ENCODE measurements around the gene SLC22A5.
A peak's percentile ranks its signal among the peaks of the same experiment; 100 is the strongest.

SLC22A5 gene

DNA sequence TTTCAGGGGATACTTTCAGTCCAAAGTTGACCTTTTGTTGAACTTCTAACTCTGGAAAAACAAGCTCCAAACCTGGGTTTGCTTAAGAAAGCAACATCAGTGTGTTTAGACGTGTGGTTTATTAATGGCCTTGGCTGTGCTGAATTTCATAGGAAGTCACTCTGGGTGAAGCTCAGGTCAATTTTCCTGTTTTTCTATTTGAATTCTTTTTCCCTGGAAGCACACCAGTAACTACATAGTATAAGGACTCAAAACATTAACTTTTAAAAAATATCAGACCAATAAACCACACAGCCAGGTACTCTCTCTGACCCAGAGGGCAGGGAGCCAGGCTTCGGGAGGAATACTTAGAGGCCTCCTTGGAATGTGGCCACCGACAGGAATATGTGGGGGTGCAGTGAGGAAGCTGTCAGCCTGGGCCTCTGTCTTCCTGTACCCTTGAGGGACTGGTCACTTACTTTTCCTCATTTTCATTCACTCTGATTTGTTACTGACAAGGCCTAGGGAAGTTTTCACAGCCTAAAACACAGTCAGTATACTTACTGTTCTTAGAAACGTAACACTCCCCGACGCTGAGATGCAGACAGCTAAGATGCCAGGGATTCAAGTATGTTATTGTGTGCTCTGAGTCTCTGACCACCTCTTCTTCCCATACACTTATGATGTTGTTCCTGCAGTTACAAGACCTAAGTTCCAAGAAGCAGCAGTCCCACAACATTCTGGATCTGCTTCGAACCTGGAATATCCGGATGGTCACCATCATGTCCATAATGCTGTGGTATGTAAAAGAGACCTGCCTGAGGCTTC, 18.9 kb downstream of the SLC22A5 start:
- intact Hi-C loops (cut with DNase I; ENCODE audit: low total_unique reads) = loop anchor here (5.0 kb wide), 1 partner anchor 34 kb away; no protein-coding TSS in a partner anchor
- no peak overlapping the region for H3K4me3 ChIP-seq
- H3K27me3 ChIP-seq = no peaks in the 10 kb centered on the region

DNA sequence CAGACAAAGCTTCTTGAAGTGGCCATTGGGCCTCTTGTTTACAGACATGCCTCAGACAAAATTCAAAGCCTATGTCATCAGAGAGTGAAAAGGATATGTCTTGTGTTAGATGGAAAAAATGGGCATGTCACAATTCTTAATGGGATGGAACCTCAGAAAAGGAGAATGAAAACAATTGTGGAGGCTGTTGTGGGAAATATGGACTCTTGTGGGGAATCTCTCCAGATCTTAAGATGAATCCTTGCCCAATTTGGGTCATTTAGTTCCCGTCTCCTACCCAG, 19.5 kb downstream of the SLC22A5 start:
- intact Hi-C loops (cut with DNase I; ENCODE audit: low total_unique reads) = loop anchor here (5.0 kb wide), 1 partner anchor 33 kb away; no protein-coding TSS in a partner anchor
- TF ChIP-seq, protein P1, sequence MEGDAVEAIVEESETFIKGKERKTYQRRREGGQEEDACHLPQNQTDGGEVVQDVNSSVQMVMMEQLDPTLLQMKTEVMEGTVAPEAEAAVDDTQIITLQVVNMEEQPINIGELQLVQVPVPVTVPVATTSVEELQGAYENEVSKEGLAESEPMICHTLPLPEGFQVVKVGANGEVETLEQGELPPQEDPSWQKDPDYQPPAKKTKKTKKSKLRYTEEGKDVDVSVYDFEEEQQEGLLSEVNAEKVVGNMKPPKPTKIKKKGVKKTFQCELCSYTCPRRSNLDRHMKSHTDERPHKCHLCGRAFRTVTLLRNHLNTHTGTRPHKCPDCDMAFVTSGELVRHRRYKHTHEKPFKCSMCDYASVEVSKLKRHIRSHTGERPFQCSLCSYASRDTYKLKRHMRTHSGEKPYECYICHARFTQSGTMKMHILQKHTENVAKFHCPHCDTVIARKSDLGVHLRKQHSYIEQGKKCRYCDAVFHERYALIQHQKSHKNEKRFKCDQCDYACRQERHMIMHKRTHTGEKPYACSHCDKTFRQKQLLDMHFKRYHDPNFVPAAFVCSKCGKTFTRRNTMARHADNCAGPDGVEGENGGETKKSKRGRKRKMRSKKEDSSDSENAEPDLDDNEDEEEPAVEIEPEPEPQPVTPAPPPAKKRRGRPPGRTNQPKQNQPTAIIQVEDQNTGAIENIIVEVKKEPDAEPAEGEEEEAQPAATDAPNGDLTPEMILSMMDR (IDR thresholded peaks at IDR 0.05) = no peak
- Histone ChIP-seq H3K27ac (peak overlapping the region; percentile 73 to 82), H3K27me3 (no peaks in the 10 kb centered on the region), H3K36me3 (peaks cover 3 to 30% (median 23%) of the 10 kb centered on the region in 3 donors), H3K9me3 (no peaks in the 10 kb centered on the region), H3K4me1 (peaks cover 12 to 51% (median 45%) of the 10 kb centered on the region in 4 donors), H3K4me3 (no peak overlapping the region)
- DNase-seq = no peak

More for the DNA sequence above, 18.9 kb downstream of the SLC22A5 start:
- Histone ChIP-seq H3K9me3 (no peaks in the 10 kb centered on the region), H3K27ac (peak overlapping the region; percentile 73 to 82), H3K4me1 (peaks cover 12 to 51% (median 45%) of the 10 kb centered on the region in 4 donors), H3K36me3 (peaks cover 0 to 27% (median 19%) of the 10 kb centered on the region in 3 donors)
- DNase-seq = no peak
- TF ChIP-seq, protein P1 (IDR thresholded peaks at IDR 0.05) = no peak

DNA sequence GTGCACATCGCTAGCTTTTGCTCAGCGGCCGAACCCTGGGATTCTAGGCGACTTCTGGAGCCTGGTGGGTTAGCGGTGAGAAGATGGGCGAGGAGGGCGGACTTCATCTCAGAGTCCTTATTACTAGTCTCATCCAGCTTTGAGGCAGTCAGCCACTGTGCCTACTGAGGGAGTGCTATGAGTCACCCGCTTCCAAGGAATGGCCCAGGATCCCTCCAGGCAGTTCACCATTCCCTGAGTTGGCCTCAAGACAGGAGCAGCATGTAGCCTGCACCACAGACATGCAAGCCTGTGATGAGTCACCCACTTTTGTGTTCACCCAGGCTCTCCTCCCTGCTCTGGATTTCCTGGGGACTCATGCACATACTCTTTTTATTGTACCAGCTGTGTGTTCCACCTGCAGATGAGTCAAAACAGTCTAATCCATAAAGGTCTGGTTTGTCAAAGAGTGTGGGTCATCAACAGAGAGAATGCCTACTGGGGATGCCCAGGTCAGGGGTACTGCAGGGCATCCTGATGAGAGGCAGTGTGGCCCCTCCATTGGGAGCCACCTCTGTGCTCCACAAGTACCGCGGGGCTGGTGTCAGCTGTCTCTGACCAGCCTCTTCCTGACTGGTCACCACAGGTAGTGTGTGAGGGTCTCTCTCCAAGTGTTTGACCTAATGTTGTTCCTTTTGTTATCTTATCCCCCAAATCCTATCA, 20.2 kb downstream of the SLC22A5 start:
- H3K36me3 ChIP-seq = peaks cover 11 to 30% (median 23%) of the 10 kb centered on the region in 3 donors
- no peaks in the 10 kb centered on the region for H3K27me3 ChIP-seq
- H3K4me3 ChIP-seq = no peak overlapping the region
- no peaks in the 10 kb centered on the region for H3K9me3 ChIP-seq
- H3K4me1 ChIP-seq = peaks cover 12 to 51% (median 45%) of the 10 kb centered on the region in 4 donors
- peak; percentile 68 to 88 for DNase-seq
- intact Hi-C loops (cut with DNase I; ENCODE audit: low total_unique reads) = loop anchor here (5.0 kb wide), 1 partner anchor 33 kb away; no protein-coding TSS in a partner anchor
- TF ChIP-seq, protein P1 (IDR thresholded peaks at IDR 0.05) = no peak
- H3K27ac ChIP-seq = peak overlapping the region; percentile 73 to 82

DNA sequence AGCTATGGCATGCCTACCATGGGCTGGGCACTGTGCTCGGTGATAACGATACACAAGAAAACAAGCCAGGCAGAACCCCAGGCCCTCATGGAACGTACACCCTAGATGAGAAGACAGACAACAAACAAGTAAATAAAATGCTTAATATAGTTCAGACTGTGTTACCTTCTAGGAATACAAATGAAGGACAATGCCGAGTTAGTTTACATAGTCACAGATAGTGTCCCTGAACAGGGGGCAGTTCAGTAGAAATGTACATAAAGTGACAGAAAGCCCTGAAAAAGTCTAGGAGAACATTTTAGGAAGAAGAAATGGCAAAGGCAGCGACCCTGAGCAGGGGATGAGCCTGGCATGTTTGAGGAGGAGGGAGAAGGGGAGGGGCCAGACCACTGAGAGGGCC, 21.7 kb downstream of the SLC22A5 start:
- intact Hi-C loops (cut with DNase I; ENCODE audit: low total_unique reads) = no loop called here
- Histone ChIP-seq H3K27me3 (no peaks in the 10 kb centered on the region), H3K27ac (no peak overlapping the region), H3K4me3 (no peak overlapping the region), H3K9me3 (no peaks in the 10 kb centered on the region), H3K36me3 (peaks cover 16 to 45% (median 27%) of the 10 kb centered on the region in 3 donors), H3K4me1 (peaks cover 12 to 40% (median 37%) of the 10 kb centered on the region in 4 donors)
- no peak for DNase-seq
- TF ChIP-seq, protein P1 (IDR thresholded peaks at IDR 0.05) = no peak

DNA sequence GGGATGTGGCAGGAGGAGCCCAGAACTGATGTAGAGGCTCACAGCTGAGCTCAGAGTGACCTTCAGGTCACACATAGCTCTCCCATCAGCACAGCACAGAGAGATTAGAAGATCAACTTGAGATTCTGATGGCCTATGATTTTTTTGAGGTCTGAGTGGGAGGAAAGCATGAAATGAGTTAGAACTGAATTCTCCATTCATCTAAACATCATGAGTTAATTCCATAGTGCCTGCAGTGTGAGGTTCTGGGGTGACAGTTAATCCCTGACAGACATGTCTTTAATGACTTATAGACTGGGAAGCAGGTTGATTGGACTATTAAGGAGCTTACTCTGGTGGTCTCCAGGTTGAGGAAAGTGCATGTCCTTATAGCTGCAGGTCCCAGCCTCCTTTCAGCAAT, 22.4 kb downstream of the SLC22A5 start:
- TF ChIP-seq, protein P1 (IDR thresholded peaks at IDR 0.05) = no peak
- Histone ChIP-seq H3K27ac (no peak overlapping the region), H3K4me1 (peaks cover 12 to 33% (median 31%) of the 10 kb centered on the region in 4 donors), H3K36me3 (peaks cover 16 to 49% (median 27%) of the 10 kb centered on the region in 3 donors), H3K4me3 (no peak overlapping the region), H3K9me3 (no peaks in the 10 kb centered on the region), H3K27me3 (no peaks in the 10 kb centered on the region)
- intact Hi-C loops (cut with DNase I; ENCODE audit: low total_unique reads) = no loop called here
- DNase-seq = no peak

All from tibial artery (tissue), 4 donors.